Measurements from ENCODE around the gene DNAH7. TPM values are rescaled to one million over a fixed set of nuclear protein-coding genes. Genes with fewer than 3 reads are reported as not detected.

DNAH7 gene
- total and polyA plus RNA-seq, 12 donors = 0.10 to 0.74 (median 0.23) TPM; not detected in 2

- intact Hi-C loops (cut with DNase I) = no loop called here
- Histone ChIP-seq H3K9me3 (peaks cover 0 to 49% (median 8%) of the 10 kb centered on the region in 11 donors), H3K27me3 (no peaks in the 10 kb centered on the region), H3K36me3 (no peaks in the 10 kb centered on the region), H3K4me1 (no peaks in the 10 kb centered on the region), H3K4me3 (no peak overlapping the region), H3K27ac (no peak overlapping the region)
- TF ChIP-seq CTCF (IDR thresholded peaks at IDR 0.05) = no peak
- ATAC-seq (no peak), DNase-seq (no peak)
Observed at GRCh38 chr2:196040218-196040617, 28.4 kb downstream of the DNAH7 start.

- Histone ChIP-seq H3K36me3 (no peaks in the 10 kb centered on the region), H3K4me3 (no peak overlapping the region), H3K27me3 (no peaks in the 10 kb centered on the region), H3K27ac (no peak overlapping the region), H3K9me3 (peaks cover 0 to 45% (median 8%) of the 10 kb centered on the region in 11 donors), H3K4me1 (no peaks in the 10 kb centered on the region)
- ATAC-seq = no peak
- no peak for TF ChIP-seq CTCF (IDR thresholded peaks at IDR 0.05)
- intact Hi-C loops (cut with DNase I) = no loop called here
- DNase-seq = no peak
- 91 to 92% methylated on average over 2 of the region's 2 CpGs for WGBS, 2 donors
Observed at GRCh38 chr2:196036442-196036841, 32.2 kb downstream of the DNAH7 start.

- ATAC-seq = no peak
- H3K27ac ChIP-seq = no peak overlapping the region
- peaks cover 0 to 19% (median 0%) of the 10 kb centered on the region in 11 donors for H3K9me3 ChIP-seq
- no peaks in the 10 kb centered on the region for H3K36me3 ChIP-seq
- H3K4me3 ChIP-seq = no peak overlapping the region
- no peak for TF ChIP-seq CTCF (IDR thresholded peaks at IDR 0.05)
- 73 to 74% methylated on average over 2 of the region's 2 CpGs for WGBS, 2 donors
- H3K4me1 ChIP-seq = no peaks in the 10 kb centered on the region
- DNase-seq = no peak
- no peaks in the 10 kb centered on the region for H3K27me3 ChIP-seq
- intact Hi-C loops (cut with DNase I) = no loop called here
Observed at GRCh38 chr2:196018037-196018436, 50.6 kb downstream of the DNAH7 start.

- no peak for TF ChIP-seq CTCF (IDR thresholded peaks at IDR 0.05)
- intact Hi-C loops (cut with DNase I) = no loop called here
- Histone ChIP-seq H3K36me3 (no peaks in the 10 kb centered on the region), H3K4me3 (no peak overlapping the region), H3K9me3 (peaks cover 0 to 7% (median 0%) of the 10 kb centered on the region in 11 donors), H3K27ac (no peak overlapping the region), H3K27me3 (no peaks in the 10 kb centered on the region), H3K4me1 (no peaks in the 10 kb centered on the region)
- no peak for DNase-seq
- no peak for ATAC-seq
- 73 to 85% methylated on average over 2 of the region's 2 CpGs for WGBS, 2 donors
Observed at GRCh38 chr2:196012314-196012713, 56.3 kb downstream of the DNAH7 start.
